GM18499 (cell line): ENCODE data around the gene CPT1B.

ENCODE experiments used
- ATAC-seq: cut with Tn5 transposase; IDR thresholded peaks from one replicate; pipeline ENCODE4 v1.9.1; 2021; ENCODE audit warnings: moderate number of reproducible peaks; ENCODE audit not compliant: insufficient read depth, unreplicated experiment

Gene CPT1B

GRCh38 chr22:50572965-50573364 lies 5.3 kb downstream of the CPT1B start:
- no peak for ATAC-seq

- no peak for ATAC-seq
These were observed 6.7 kb downstream of the CPT1B start for GRCh38 chr22:50571264-50572175.

- no peak for ATAC-seq
These were observed 7.4 kb downstream of the CPT1B start for GRCh38 chr22:50570861-50571260.

GRCh38 chr22:50569896-50570535 lies 8.2 kb downstream of the CPT1B start:
- ATAC-seq = no peak

- ATAC-seq = no peak
These were observed 9.2 kb downstream of the CPT1B start for GRCh38 chr22:50569041-50569459.

- ATAC-seq = no peak
These were observed 9.6 kb downstream of the CPT1B start for GRCh38 chr22:50568626-50569025.

GRCh38 chr22:50567721-50568252 lies 10.4 kb downstream of the CPT1B start:
- ATAC-seq = no peak

- no peak for ATAC-seq
These were observed 13.9 kb downstream of the CPT1B start for GRCh38 chr22:50564289-50564688.

GRCh38 chr22:50563413-50564160 lies 14.6 kb downstream of the CPT1B start:
- no peak for ATAC-seq

GRCh38 chr22:50562523-50563412 lies 15.5 kb downstream of the CPT1B start, which contains the start of gene SYCE3:
Gene SYCE3 (minus strand): TSS chr22:50562919. CDS start chr22:50556405, 6,514 bp downstream.
- ATAC-seq = no peak

DNA sequence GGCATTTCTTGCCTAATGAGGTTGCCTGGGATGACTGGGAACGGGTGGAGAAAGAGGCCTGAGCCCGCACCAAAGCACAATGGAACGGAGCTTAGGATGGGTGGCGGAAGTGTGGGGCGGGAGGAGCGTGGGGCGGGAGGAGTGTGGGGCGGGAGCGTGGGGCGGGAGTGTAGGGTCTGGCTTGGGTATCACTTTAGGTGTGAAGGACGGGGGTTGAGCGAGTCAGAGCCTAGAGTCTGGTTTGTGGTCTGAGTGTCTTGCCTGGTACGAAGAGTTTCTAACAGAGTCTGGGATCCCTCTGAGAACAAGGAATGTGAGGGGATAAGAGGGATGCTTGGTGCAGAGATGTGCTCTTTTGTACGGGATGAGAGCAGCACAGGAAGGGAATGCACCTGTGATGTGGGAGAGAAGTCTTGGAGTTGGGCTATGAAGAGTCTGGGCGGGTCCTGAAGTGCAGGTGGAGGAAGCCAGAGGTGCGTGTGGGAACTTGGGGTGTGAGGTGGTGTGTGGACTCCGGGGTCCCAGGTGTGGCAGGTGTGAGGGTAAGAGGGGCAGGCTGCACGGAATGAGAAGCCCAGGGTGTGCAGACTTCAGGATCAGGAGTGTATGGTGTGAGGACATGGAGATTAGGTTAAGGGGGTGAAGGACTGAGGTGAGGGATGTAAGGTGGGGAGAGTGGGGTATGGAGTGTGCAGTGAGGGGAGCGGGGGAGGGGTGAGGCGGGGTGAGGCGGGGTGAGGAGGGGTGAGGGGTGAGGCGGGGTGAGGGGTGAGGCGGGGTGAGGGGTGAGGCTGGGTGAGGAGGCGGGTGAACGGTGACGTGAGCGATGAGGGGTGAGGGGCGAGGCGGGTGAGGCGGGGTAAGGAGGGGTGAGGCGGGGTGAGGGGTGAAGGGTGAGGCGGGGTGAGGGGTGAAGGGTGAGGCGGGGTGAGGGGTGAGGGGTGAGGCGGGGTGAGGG lies 16.5 kb downstream of the CPT1B start:
- ATAC-seq = no peak

DNA sequence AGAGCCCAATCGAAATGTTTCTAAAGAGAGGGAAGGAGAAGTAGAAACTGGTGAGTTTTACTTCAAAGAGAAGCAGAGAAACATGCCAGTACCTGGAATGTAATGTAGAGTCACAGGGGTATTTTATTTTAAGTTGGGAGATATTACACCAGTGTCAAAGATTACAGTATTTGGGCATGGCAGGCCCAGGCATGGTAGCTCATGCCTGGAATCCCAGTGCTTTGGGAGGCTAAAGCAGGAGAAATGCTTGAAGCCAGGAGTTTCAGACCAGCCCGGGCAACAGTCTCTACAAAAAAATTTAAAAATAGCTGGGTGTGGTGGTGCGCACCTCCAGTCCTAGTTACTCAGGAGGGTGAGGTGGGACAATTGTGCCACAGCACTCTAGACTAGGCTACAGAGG lies 18.2 kb downstream of the CPT1B start:
- no peak for ATAC-seq

GRCh38 chr22:50556703-50557102 lies 21.5 kb downstream of the CPT1B start:
- no peak for ATAC-seq

DNA sequence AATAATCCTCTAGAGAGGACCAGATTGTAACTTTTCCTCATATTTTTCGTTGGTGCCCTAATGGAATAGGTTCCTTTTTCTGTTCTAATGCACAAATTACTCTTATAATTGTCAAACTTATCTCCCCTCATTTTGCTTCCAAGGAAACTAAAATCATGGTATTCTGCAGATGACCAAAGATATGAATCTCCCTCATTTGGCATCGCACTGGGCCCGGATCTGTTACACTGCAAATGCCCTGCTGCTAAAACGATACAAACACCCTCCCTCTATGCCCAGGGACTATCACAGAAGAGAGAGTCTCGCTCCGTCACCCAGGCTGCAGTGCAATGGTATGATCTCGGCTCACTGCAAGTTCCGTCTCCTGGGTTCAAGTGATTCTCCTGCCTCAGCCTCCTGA lies 24.9 kb downstream of the CPT1B start:
- no peak for ATAC-seq

GRCh38 chr22:50551160-50551752 lies 27.0 kb downstream of the CPT1B start:
- no peak for ATAC-seq

DNA sequence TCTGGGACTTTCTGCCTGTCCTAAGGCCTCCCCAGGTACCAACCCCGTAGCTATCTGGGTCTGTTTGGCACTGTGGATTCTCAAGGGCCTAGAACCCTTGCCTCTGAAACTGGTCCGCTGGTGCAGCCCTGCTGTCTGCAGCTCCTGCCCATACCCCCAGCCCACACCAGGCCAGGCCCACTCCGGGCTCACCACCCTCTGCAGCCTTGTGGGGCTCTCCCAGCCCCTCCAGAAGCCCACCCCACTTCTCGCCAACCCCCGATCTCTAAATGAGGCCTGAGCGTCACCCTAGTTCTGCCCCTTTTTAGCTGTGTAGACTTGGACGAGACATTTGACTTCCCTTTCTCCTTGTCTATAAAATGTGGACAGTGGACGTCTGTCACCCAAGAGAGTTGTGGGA lies 27.8 kb downstream of the CPT1B start:
- no peak for ATAC-seq

- ATAC-seq = no peak
These were observed 29.1 kb downstream of the CPT1B start for GRCh38 chr22:50548921-50549790.
